Measurements from ENCODE around the gene LRRIQ4.

Gene LRRIQ4

GRCh38 chr3:169818316-169818715 lies 5.6 kb downstream of the LRRIQ4 start:
- H3K4me3 ChIP-seq (ENCODE audit: severe bottlenecking), result no peak overlapping the region
- TF ChIP-seq CTCF (IDR thresholded peaks at IDR 0.05; ENCODE audit: poor library complexity, severe bottlenecking), result no peak
- no peaks in the 10 kb centered on the region for H3K27me3 ChIP-seq (ENCODE audit: insufficient read depth, poor library complexity, severe bottlenecking)
- DNase-seq (ENCODE audit: low spot score) (no peak), ATAC-seq (ENCODE audit: low read depth) (peak; percentile 14; the same call in 1 of the 3 replicates)
- no peak overlapping the region for H3K27ac ChIP-seq (ENCODE audit: poor library complexity, severe bottlenecking)
- H3K9me3 ChIP-seq (ENCODE audit: severe bottlenecking), result peaks cover 3% of the 10 kb centered on the region
- H3K4me1 ChIP-seq (ENCODE audit: insufficient read depth, poor library complexity, severe bottlenecking), result no peaks in the 10 kb centered on the region
- no peaks in the 10 kb centered on the region for H3K36me3 ChIP-seq (ENCODE audit: low read depth)

GRCh38 chr3:169822091-169822490 lies 9.4 kb downstream of the LRRIQ4 start:
- ATAC-seq (ENCODE audit: low read depth) (no peak), DNase-seq (ENCODE audit: low spot score) (no peak)
- Histone ChIP-seq H3K36me3 (ENCODE audit: low read depth) (no peaks in the 10 kb centered on the region), H3K4me1 (ENCODE audit: insufficient read depth, poor library complexity, severe bottlenecking) (no peaks in the 10 kb centered on the region), H3K27ac (ENCODE audit: poor library complexity, severe bottlenecking) (no peak overlapping the region), H3K27me3 (ENCODE audit: insufficient read depth, poor library complexity, severe bottlenecking) (no peaks in the 10 kb centered on the region), H3K4me3 (ENCODE audit: severe bottlenecking) (no peak overlapping the region), H3K9me3 (ENCODE audit: severe bottlenecking) (no peaks in the 10 kb centered on the region)
- TF ChIP-seq CTCF (IDR thresholded peaks at IDR 0.05; ENCODE audit: poor library complexity, severe bottlenecking), result no peak

GRCh38 chr3:169822540-169822939 lies 9.9 kb downstream of the LRRIQ4 start:
- no peaks in the 10 kb centered on the region for H3K9me3 ChIP-seq (ENCODE audit: severe bottlenecking)
- ATAC-seq (ENCODE audit: low read depth) (no peak), DNase-seq (ENCODE audit: low spot score) (no peak)
- no peaks in the 10 kb centered on the region for H3K36me3 ChIP-seq (ENCODE audit: low read depth)
- H3K27me3 ChIP-seq (ENCODE audit: insufficient read depth, poor library complexity, severe bottlenecking), result no peaks in the 10 kb centered on the region
- TF ChIP-seq CTCF (IDR thresholded peaks at IDR 0.05; ENCODE audit: poor library complexity, severe bottlenecking), result no peak
- no peaks in the 10 kb centered on the region for H3K4me1 ChIP-seq (ENCODE audit: insufficient read depth, poor library complexity, severe bottlenecking)
- no peak overlapping the region for H3K4me3 ChIP-seq (ENCODE audit: severe bottlenecking)
- no peak overlapping the region for H3K27ac ChIP-seq (ENCODE audit: poor library complexity, severe bottlenecking)

GRCh38 chr3:169822983-169823382 lies 10.3 kb downstream of the LRRIQ4 start:
- no peak overlapping the region for H3K27ac ChIP-seq (ENCODE audit: poor library complexity, severe bottlenecking)
- DNase-seq (ENCODE audit: low spot score), result no peak
- no peak overlapping the region for H3K4me3 ChIP-seq (ENCODE audit: severe bottlenecking)

More at GRCh38 chr3:169822983-169823382, 10.3 kb downstream of the LRRIQ4 start:
- no peak for TF ChIP-seq CTCF (IDR thresholded peaks at IDR 0.05; ENCODE audit: poor library complexity, severe bottlenecking)
- Histone ChIP-seq H3K27me3 (ENCODE audit: insufficient read depth, poor library complexity, severe bottlenecking) (no peaks in the 10 kb centered on the region), H3K36me3 (ENCODE audit: low read depth) (no peaks in the 10 kb centered on the region), H3K9me3 (ENCODE audit: severe bottlenecking) (no peaks in the 10 kb centered on the region), H3K4me1 (ENCODE audit: insufficient read depth, poor library complexity, severe bottlenecking) (no peaks in the 10 kb centered on the region)
- ATAC-seq (ENCODE audit: low read depth), result no peak

All from RWPE2 (cell line).